IMR-90 (cell line): ENCODE measurements around the gene CCDC184.

Source experiments
- BHLHE40 ChIP-seq: fragments of 150-350 bp; IDR thresholded peaks from 2 replicates; pipeline ENCODE4 v1.6.1; 2016; ENCODE audit warnings: mild to moderate bottlenecking, low read depth, low read length
- ELK1 ChIP-seq: fragments of 150-350 bp; IDR thresholded peaks from 2 replicates; pipeline ENCODE4 v1.6.1; 2016; ENCODE audit warnings: low read depth, mild to moderate bottlenecking, low read length, moderate library complexity, borderline replicate concordance
- FOS ChIP-seq: fragments of 150-350 bp; IDR thresholded peaks from 2 replicates; pipeline ENCODE4 v1.6.1; 2016; ENCODE audit warnings: low read depth, low read length
- MAFK ChIP-seq: IDR thresholded peaks from 2 replicates; pipeline ENCODE4 v1.6.1; 2012; ENCODE audit warnings: low read depth, low read length, improper control_type of control experiment
- MXI1 ChIP-seq: IDR thresholded peaks from 2 replicates; pipeline ENCODE4 v1.6.1; 2012; ENCODE audit warnings: low read depth, mild to moderate bottlenecking, low read length, moderate library complexity, borderline replicate concordance
- POLR2A ChIP-seq: IDR thresholded peaks from 2 replicates; pipeline ENCODE4 v1.6.1; 2012; ENCODE audit warnings: mild to moderate bottlenecking, low read depth, low read length
- RCOR1 ChIP-seq: IDR thresholded peaks from 2 replicates; pipeline ENCODE4 v1.6.1; 2012; ENCODE audit warnings: mild to moderate bottlenecking, low read length, improper control_type of control experiment; ENCODE audit not compliant: insufficient replicate concordance
- RFX5 ChIP-seq: IDR thresholded peaks from 2 replicates; pipeline ENCODE4 v1.8.0; 2012; ENCODE audit warnings: low read depth, mild to moderate bottlenecking, low read length, moderate library complexity
- SMC3 ChIP-seq: fragments of 150-350 bp; IDR thresholded peaks from 2 replicates; pipeline ENCODE4 v1.6.1; 2016; ENCODE audit warnings: low read depth, mild to moderate bottlenecking, antibody characterized with exemption, low read length, moderate library complexity
- TF ChIP-seq, protein P1 (sequence below): conservative IDR thresholded peaks from 2 replicates; pipeline ENCODE4 v1.5.1; 2012; ENCODE audit warnings: mild to moderate bottlenecking, low read depth, low read length, improper control_type of control experiment

DNA sequence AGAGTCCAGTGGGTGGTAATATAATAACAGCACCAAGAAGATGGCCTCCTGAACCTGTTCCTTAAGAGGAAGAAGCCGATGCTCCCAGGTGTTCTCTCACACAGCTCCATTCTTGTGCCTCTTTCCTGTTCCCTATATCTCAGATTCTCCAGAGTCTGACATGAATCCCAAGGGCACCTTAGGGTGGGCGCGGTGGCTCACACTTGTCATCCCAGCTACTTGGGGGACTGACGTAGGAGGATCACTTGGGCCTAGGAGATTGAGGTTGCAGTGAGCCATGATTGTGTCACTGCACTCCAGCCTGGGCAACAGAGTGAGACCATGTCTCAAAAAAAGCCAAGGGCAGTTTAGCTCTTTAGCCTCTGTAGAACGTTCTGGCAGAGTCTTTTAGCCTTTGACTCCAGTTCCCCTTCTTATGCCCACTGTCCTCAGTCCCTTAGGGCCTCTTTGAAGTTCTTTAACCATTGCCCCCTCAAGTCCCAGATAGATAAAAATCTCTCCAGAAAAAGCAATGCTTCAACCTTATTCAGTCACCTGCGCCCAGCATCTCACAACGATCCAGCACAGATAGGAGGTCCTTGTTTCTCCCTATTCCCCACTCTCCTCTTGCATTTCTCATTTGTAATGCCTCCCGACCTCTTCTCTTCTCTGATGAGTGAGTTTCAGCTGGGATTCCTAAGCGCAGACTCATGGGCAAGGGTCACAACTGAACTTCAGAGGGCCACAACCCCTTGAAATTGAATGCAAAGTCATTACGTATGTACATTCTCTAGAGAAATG lies 4.7 kb downstream of the CCDC184 start:
- TF ChIP-seq POLR2A (no peak), SMC3 (no peak), BHLHE40 (no peak), RFX5 (no peak), MXI1 (no peak), RCOR1 (no peak), MAFK (no peak), ELK1 (no peak), FOS (no peak)
- TF ChIP-seq, protein P1, sequence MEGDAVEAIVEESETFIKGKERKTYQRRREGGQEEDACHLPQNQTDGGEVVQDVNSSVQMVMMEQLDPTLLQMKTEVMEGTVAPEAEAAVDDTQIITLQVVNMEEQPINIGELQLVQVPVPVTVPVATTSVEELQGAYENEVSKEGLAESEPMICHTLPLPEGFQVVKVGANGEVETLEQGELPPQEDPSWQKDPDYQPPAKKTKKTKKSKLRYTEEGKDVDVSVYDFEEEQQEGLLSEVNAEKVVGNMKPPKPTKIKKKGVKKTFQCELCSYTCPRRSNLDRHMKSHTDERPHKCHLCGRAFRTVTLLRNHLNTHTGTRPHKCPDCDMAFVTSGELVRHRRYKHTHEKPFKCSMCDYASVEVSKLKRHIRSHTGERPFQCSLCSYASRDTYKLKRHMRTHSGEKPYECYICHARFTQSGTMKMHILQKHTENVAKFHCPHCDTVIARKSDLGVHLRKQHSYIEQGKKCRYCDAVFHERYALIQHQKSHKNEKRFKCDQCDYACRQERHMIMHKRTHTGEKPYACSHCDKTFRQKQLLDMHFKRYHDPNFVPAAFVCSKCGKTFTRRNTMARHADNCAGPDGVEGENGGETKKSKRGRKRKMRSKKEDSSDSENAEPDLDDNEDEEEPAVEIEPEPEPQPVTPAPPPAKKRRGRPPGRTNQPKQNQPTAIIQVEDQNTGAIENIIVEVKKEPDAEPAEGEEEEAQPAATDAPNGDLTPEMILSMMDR, result no peak
